AG04449 (cell line): ENCODE measurements around the gene ANXA2.
"Not testable (repeated sequence)": the region's sequence is repeated elsewhere in the genome, so short reads cannot be mapped to it uniquely, and the experiment has no call there.

ENCODE experiments used
- CTCF ChIA-PET: fragments of 350-600 bp; formaldehyde crosslinking; extraction: SDS; loops from one replicate; lab custom pipeline; 2021; ENCODE audit warnings: antibody characterized with exemption; lab: Yijun Ruan, JAX
- POLR2A ChIA-PET: fragments of 400-600, 350-600 bp; formaldehyde crosslinking; extraction: SDS; loops from one replicate; lab custom pipeline; 2020; ENCODE audit warnings: antibody characterized with exemption, inconsistent platforms; lab: Yijun Ruan, JAX
- DNase-seq: peaks from one replicate; pipeline ENCODE4 v3.0.0-alpha.2; 2010; ENCODE audit warnings: low read depth, low spot score
- H3K4me3 ChIP-seq: 2 replicates; pipeline ENCODE4 v1.5.1; 2011; ENCODE audit warnings: low read depth, mild to moderate bottlenecking, control low read depth, low read length
- TF ChIP-seq, protein P1 (sequence below): IDR thresholded peaks from one replicate; pipeline ENCODE4 v1.5.1; 2011; ENCODE audit warnings: mild to moderate bottlenecking, moderate library complexity, low read length, control low read depth, inconsistent platforms; ENCODE audit not compliant: insufficient read depth; ENCODE audit errors: missing control alignments

Gene ANXA2

GRCh38 chr15:60343221-60343970, 54.4 kb downstream of the ANXA2 start:
- POLR2A ChIA-PET: interaction anchor here (0.7 to 1.5 kb wide), 4 partner anchors 50 to 836 kb away, joined by 3 to 4 read pairs (median 3); no protein-coding TSS in a partner anchor
- CTCF ChIA-PET: interaction anchor here (0.7 to 4.0 kb wide), 7 partner anchors 9 to 652 kb away, joined by 3 to 23 read pairs (median 3); no protein-coding TSS in a partner anchor
- no peak for DNase-seq
- no peak overlapping the region for H3K4me3 ChIP-seq
- TF ChIP-seq, protein P1, sequence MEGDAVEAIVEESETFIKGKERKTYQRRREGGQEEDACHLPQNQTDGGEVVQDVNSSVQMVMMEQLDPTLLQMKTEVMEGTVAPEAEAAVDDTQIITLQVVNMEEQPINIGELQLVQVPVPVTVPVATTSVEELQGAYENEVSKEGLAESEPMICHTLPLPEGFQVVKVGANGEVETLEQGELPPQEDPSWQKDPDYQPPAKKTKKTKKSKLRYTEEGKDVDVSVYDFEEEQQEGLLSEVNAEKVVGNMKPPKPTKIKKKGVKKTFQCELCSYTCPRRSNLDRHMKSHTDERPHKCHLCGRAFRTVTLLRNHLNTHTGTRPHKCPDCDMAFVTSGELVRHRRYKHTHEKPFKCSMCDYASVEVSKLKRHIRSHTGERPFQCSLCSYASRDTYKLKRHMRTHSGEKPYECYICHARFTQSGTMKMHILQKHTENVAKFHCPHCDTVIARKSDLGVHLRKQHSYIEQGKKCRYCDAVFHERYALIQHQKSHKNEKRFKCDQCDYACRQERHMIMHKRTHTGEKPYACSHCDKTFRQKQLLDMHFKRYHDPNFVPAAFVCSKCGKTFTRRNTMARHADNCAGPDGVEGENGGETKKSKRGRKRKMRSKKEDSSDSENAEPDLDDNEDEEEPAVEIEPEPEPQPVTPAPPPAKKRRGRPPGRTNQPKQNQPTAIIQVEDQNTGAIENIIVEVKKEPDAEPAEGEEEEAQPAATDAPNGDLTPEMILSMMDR: no peak

DNA sequence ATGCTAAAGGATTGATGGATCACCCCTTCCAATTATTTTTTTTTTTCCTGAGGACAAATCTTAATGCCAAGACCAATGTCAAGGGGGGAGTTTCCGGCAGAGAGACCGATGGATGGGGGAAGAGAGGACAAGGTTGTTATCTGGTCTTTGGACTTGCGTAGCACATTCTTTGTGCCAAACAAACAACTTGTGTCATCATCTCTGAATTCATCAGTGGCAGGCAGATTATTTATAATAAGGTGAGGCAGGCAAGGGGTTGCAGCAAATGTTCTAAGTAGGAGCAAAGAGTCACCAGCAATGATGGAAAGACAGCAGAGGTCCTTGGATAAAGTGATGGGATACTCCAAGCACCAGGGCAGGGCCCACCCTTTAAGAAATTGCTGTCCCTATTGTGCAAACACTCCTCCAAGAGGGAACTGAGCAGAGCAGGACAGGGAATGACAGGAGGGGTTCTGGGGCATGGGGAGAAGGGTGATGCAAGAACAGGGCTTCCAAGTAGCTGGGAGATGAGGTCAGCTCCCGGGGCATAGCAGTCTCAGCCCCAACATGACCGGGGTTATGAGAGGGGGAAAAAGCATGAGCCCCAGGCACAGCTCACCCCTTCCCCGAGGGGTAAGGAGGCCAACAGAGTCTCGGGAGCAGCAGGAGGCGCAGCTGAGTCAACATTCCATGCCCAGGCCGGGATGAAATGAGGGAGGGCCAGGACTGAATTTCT, 57.4 kb downstream of the ANXA2 start:
- CTCF ChIA-PET: interaction anchor here (1.2 to 1.7 kb wide), 3 partner anchors 12 to 137 kb away, joined by 4 to 6 read pairs (median 5); no protein-coding TSS in a partner anchor
- POLR2A ChIA-PET: no interaction called here
- DNase-seq: no peak
- TF ChIP-seq, protein P1: peak; percentile 14
- no peak overlapping the region for H3K4me3 ChIP-seq

GRCh38 chr15:60339236-60339635, 58.5 kb downstream of the ANXA2 start:
- CTCF ChIA-PET: no interaction called here
- POLR2A ChIA-PET: no interaction called here
- no peak overlapping the region for H3K4me3 ChIP-seq
- DNase-seq: no peak
- TF ChIP-seq, protein P1: no peak

- H3K4me3 ChIP-seq: no peak overlapping the region
- CTCF ChIA-PET: no interaction called here
- no peak for DNase-seq
- TF ChIP-seq, protein P1: no peak
- POLR2A ChIA-PET: no interaction called here
These were observed 59.0 kb downstream of the ANXA2 start for GRCh38 chr15:60338810-60339209.

DNA sequence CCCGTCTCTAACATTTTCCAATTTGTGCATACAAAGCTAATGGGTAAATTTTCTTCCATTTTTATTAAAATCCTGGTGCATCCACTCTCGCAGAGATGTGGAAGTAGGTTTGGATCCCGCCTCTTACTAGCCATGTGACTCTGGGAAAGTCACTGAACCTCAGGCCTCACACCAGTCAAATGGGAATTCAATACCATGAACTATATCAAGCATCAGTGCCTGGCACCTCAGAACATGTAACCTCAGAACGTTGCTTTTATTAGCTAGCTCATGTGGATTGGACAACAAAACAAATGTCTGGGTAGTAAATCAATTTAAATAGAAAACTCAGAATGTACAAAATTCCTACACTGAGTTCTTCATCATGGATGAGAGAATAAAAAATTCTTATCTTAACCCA, 60.7 kb downstream of the ANXA2 start:
- ChIA-PET POLR2A (no interaction called here), CTCF (interaction anchor here (0.8 to 3.1 kb wide), 3 partner anchors 10 to 646 kb away, joined by 3 to 30 read pairs (median 3); no protein-coding TSS in a partner anchor)
- DNase-seq: no peak
- TF ChIP-seq, protein P1: no peak
- no peak overlapping the region for H3K4me3 ChIP-seq

DNA sequence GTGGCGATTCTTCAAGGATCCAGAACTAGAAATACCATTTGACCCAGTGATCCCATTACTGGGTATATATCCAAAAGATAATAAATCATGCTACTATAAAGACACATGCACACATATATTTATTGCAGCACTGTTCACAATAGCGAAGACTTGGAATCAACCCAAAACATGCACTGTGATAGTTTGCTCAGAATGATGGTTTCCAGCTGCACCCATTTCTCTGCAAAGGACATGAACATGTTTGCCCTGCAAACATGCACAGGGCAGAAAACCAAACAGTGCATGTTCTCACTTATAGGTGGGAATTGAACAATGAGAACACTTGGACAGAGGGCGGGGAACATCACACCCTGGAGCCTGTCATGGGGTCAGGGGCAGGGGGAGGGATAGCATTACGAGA, 62.5 kb downstream of the ANXA2 start:
- POLR2A ChIA-PET, DNase-seq, H3K4me3 ChIP-seq: not testable (repeated sequence)
- CTCF ChIA-PET: interaction anchor here (1.0 to 3.1 kb wide), 2 partner anchors 8 to 186 kb away, joined by 3 to 30 read pairs; no protein-coding TSS in a partner anchor
